Mesendoderm (in vitro differentiated cells): ENCODE results near the gene CEP164.

Experiments used
- DNase-seq: peaks from one replicate; pipeline ENCODE4 v3.0.0; 2013
- H2AK5ac ChIP-seq: 2 replicates; pipeline ENCODE4 v1.6.1; 2013; ENCODE audit warnings: low read length, inconsistent platforms
- H2BK120ac ChIP-seq: 2 replicates; pipeline ENCODE4 v1.6.1; 2013; ENCODE audit warnings: low read depth, mild to moderate bottlenecking, low read length, moderate library complexity, mixed read lengths
- H2BK15ac ChIP-seq: replicated peaks from 2 replicates; pipeline ENCODE4 v1.6.1; 2013; ENCODE audit warnings: low read depth, mild to moderate bottlenecking, moderate library complexity
- H2BK5ac ChIP-seq: 2 replicates; pipeline ENCODE4 v1.6.1; 2013; ENCODE audit warnings: low read length, inconsistent platforms
- H3K18ac ChIP-seq: 2 replicates; pipeline ENCODE4 v1.6.1; 2013; ENCODE audit warnings: mild to moderate bottlenecking, low read length, mixed read lengths
- H3K23ac ChIP-seq: one replicate; pipeline ENCODE4 v1.6.1; 2013; ENCODE audit warnings: low read length
- H3K27ac ChIP-seq: 2 replicates; pipeline ENCODE4 v1.5.1; 2013; ENCODE audit warnings: low read depth, mild to moderate bottlenecking, inconsistent platforms, low read length, moderate library complexity
- H3K27me3 ChIP-seq: 2 replicates; pipeline ENCODE4 v1.6.1; 2013; ENCODE audit warnings: low read length, control low read depth, mild to moderate bottlenecking, inconsistent platforms; ENCODE audit not compliant: insufficient read depth, poor library complexity
- H3K36me3 ChIP-seq: 2 replicates; pipeline ENCODE4 v1.6.1; 2013; ENCODE audit warnings: low read length, inconsistent platforms; ENCODE audit not compliant: control insufficient read depth, insufficient read depth
- H3K4ac ChIP-seq: one replicate; pipeline ENCODE4 v1.6.1; 2013; ENCODE audit warnings: low read depth, mild to moderate bottlenecking, low read length, moderate library complexity
- H3K4me1 ChIP-seq: 2 replicates; pipeline ENCODE4 v1.6.1; 2013; ENCODE audit warnings: low read depth, low read length, inconsistent platforms; ENCODE audit not compliant: control insufficient read depth
- H3K4me2 ChIP-seq: 2 replicates; pipeline ENCODE4 v1.6.1; 2013; ENCODE audit warnings: low read length
- H3K4me3 ChIP-seq: 2 replicates; pipeline ENCODE4 v1.5.1; 2013; ENCODE audit warnings: mild to moderate bottlenecking, low read length
- H3K56ac ChIP-seq: one replicate; pipeline ENCODE4 v1.6.1; 2013; ENCODE audit warnings: low read length
- H3K79me1 ChIP-seq: 2 replicates; pipeline ENCODE4 v1.6.1; 2013; ENCODE audit warnings: low read length, inconsistent platforms
- H3K79me2 ChIP-seq: 2 replicates; pipeline ENCODE4 v1.6.1; 2013; ENCODE audit warnings: mild to moderate bottlenecking, low read length; ENCODE audit not compliant: control insufficient read depth, insufficient read depth
- H3K9ac ChIP-seq: 2 replicates; pipeline ENCODE4 v1.6.1; 2013; ENCODE audit warnings: low read length, inconsistent platforms
- H4K5ac ChIP-seq: one replicate; pipeline ENCODE4 v1.6.1; 2013; ENCODE audit warnings: low read length
- H4K8ac ChIP-seq: one replicate; pipeline ENCODE4 v1.6.1; 2013; ENCODE audit warnings: low read depth, mild to moderate bottlenecking, control low read depth, low read length, moderate library complexity
- WGBS: extraction: QIAGEN DNeasy Blood & Tissue Kit; methylation state at CpG from one replicate; pipeline ENCODE4 v1.1.7; 2013; ENCODE audit warnings: low lambda C conversion rate, missing lambda C conversion rate; ENCODE audit not compliant: insufficient coverage; ENCODE audit errors: extremely low coverage; 5-methylcytosine and 5-hydroxymethylcytosine counted together

CEP164 gene

GRCh38 chr11:117431436-117431835 is 103.8 kb downstream of the CEP164 start:
- Histone ChIP-seq H3K36me3 (no peaks in the 10 kb centered on the region), H2AK5ac (no peak overlapping the region), H3K4me1 (peaks cover 4% of the 10 kb centered on the region), H3K4ac (no peak overlapping the region), H3K18ac (no peak overlapping the region), H2BK5ac (no peak overlapping the region), H3K79me1 (no peaks in the 10 kb centered on the region), H3K79me2 (no peaks in the 10 kb centered on the region), H3K4me2 (no peak overlapping the region), H2BK15ac (no peak overlapping the region), H3K23ac (no peak overlapping the region), H3K4me3 (no peak overlapping the region), H3K9ac (no peak overlapping the region), H3K56ac (no peak overlapping the region), H3K27ac (no peak overlapping the region), H4K5ac (no peak overlapping the region), H4K8ac (no peak overlapping the region), H2BK120ac (no peak overlapping the region), H3K27me3 (no peaks in the 10 kb centered on the region)
- no CpG with 5 or more reads among the region's 7 CpGs for WGBS
- no peak for DNase-seq

DNA sequence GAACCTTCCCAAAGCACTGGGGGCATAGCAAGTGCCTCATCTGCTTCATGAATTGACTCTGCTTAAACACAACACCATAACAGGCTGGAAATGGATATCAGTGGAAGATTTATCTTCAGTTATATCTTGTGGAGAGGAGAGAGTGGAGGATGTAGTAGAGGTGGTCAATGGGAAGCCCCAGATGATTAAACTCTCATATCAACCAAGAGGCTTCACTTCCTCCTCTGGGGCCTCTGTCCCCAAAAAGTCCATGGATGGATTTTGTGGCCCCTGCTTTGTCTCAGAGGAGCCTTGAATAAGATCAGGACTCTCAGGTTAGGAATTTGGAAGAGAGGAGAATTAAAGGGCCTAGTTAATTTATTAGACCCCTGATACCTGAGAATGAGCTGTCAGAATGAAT is 106.1 kb downstream of the CEP164 start:
- H3K27ac ChIP-seq = no peak overlapping the region
- no peak overlapping the region for H4K8ac ChIP-seq
- no peak overlapping the region for H3K56ac ChIP-seq
- H3K79me1 ChIP-seq = no peaks in the 10 kb centered on the region
- no peak overlapping the region for H3K4me2 ChIP-seq
- no peaks in the 10 kb centered on the region for H3K36me3 ChIP-seq
- H3K9ac ChIP-seq = no peak overlapping the region
- no peak overlapping the region for H2BK120ac ChIP-seq
- H3K23ac ChIP-seq = no peak overlapping the region
- H3K27me3 ChIP-seq = no peaks in the 10 kb centered on the region
- H4K5ac ChIP-seq = no peak overlapping the region
- H2AK5ac ChIP-seq = no peak overlapping the region
- H3K4ac ChIP-seq = no peak overlapping the region
- no peak overlapping the region for H3K4me3 ChIP-seq
- H3K18ac ChIP-seq = no peak overlapping the region
- H2BK5ac ChIP-seq = no peak overlapping the region
- no peaks in the 10 kb centered on the region for H3K79me2 ChIP-seq
- DNase-seq = no peak
- no peak overlapping the region for H2BK15ac ChIP-seq
- H3K4me1 ChIP-seq = peaks cover 4% of the 10 kb centered on the region

DNA sequence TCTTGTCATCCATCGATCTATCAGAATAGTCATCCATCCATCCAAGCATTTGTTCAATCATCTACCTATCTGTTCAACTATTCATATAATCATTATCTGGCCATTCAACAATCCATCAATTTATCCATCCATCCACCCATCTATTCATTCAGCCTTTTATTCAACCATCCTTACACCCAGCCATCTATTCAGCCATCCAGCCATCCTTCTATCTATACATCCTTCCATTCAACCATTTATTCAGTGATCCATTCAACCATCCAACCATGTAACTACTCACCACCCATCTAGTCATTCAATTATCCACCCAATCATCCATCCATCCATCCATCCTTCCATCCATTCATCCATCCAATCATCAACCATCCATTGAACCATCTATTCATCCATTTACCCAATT is 106.8 kb downstream of the CEP164 start:
- H2BK5ac ChIP-seq = no peak overlapping the region
- 100% methylated on average over 1 of the region's 1 CpG for WGBS
- no peak overlapping the region for H3K18ac ChIP-seq
- no peak overlapping the region for H3K56ac ChIP-seq
- H2AK5ac ChIP-seq = no peak overlapping the region
- no peak overlapping the region for H3K9ac ChIP-seq
- no peak overlapping the region for H3K4ac ChIP-seq
- H3K4me2 ChIP-seq = no peak overlapping the region
- no peak overlapping the region for H2BK120ac ChIP-seq
- no peak overlapping the region for H4K5ac ChIP-seq
- H3K23ac ChIP-seq = no peak overlapping the region
- H3K4me1 ChIP-seq = peaks cover 2% of the 10 kb centered on the region
- H3K36me3 ChIP-seq = no peaks in the 10 kb centered on the region
- no peak overlapping the region for H4K8ac ChIP-seq
- no peak for DNase-seq
- no peaks in the 10 kb centered on the region for H3K79me1 ChIP-seq
- no peak overlapping the region for H3K27ac ChIP-seq
- H3K79me2 ChIP-seq = no peaks in the 10 kb centered on the region
- no peak overlapping the region for H2BK15ac ChIP-seq
- no peak overlapping the region for H3K4me3 ChIP-seq
- no peaks in the 10 kb centered on the region for H3K27me3 ChIP-seq

DNA sequence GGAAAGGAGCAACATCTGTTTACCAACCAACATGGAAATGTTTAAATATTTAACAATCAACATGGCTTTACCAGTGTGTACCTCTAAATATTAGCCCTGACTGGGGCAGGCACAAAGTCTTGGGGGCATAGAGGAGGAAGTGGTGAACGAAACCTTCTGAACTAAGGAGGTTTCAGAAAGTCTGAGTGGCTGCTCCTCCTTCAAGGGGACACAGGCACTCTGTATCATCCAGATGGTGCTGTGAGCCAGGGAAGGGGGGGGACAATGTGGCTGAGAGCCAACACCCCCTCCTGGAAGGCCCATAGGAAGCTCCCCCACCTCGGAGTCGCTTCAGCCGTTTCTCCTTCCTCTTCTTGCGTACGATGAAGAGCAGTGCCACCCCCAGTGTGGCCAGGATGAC is 107.7 kb downstream of the CEP164 start:
- WGBS = no CpG with 5 or more reads among the region's 6 CpGs
- no peak overlapping the region for H3K27ac ChIP-seq
- H2BK5ac ChIP-seq = no peak overlapping the region

DNA sequence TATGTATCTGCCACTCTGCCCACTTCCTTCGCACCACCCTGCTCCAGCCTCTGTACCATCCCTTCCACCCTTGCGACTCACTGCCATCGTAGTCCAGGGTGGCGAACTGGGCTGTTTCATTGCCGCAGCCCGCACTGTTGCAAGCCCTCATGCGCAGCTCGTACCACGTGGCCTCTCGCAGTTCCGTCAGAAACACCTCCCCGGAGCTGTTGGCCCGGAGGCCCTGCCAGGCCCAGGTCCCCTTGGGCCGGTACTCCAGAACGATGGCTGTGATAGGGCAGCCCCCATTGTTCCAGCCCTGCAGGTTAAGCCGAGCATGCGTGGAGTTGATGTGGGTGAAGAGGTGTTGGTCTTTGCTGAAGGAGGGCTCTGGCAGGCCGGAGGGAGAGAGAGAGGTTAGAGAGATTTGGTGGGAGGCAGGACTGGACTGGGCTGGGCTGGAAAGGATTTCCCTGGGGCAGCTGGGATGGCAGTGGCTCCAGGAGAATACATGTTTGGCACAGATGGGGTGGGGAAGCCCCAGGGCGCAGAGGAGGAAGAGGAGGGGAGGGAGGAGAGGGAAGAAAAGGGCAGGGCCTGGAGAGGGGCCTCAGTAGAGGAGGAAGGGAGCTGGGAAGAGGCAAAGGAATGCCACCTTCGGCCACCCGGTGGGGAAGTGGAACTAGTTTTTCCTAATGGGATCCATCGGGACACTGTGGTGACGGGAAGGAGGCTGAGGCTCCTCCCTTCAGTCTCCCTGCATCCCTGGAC is 109.6 kb downstream of the CEP164 start:
- H3K4me3 ChIP-seq = no peak overlapping the region
- no peak overlapping the region for H2BK120ac ChIP-seq
- no CpG with 5 or more reads among the region's 23 CpGs for WGBS
- no peak overlapping the region for H3K9ac ChIP-seq
- no peak overlapping the region for H2BK15ac ChIP-seq
- H3K4me1 ChIP-seq = no peaks in the 10 kb centered on the region
- H3K4ac ChIP-seq = no peak overlapping the region
- no peak overlapping the region for H3K18ac ChIP-seq
- H2BK5ac ChIP-seq = no peak overlapping the region
- H3K56ac ChIP-seq = no peak overlapping the region
- no peaks in the 10 kb centered on the region for H3K79me2 ChIP-seq
- no peak for DNase-seq
- H3K23ac ChIP-seq = no peak overlapping the region
- H2AK5ac ChIP-seq = no peak overlapping the region
- H3K27me3 ChIP-seq = no peaks in the 10 kb centered on the region
- no peaks in the 10 kb centered on the region for H3K36me3 ChIP-seq
- H4K5ac ChIP-seq = no peak overlapping the region
- H3K79me1 ChIP-seq = no peaks in the 10 kb centered on the region
- no peak overlapping the region for H3K27ac ChIP-seq
- no peak overlapping the region for H3K4me2 ChIP-seq
- no peak overlapping the region for H4K8ac ChIP-seq

More for the DNA sequence above, 107.7 kb downstream of the CEP164 start:
- Histone ChIP-seq H2BK120ac (no peak overlapping the region), H2BK15ac (no peak overlapping the region), H3K23ac (no peak overlapping the region), H3K4me3 (no peak overlapping the region), H3K56ac (no peak overlapping the region), H3K9ac (no peak overlapping the region), H4K5ac (no peak overlapping the region), H3K36me3 (no peaks in the 10 kb centered on the region), H3K79me2 (no peaks in the 10 kb centered on the region), H2AK5ac (no peak overlapping the region), H3K79me1 (no peaks in the 10 kb centered on the region), H4K8ac (no peak overlapping the region), H3K4me2 (no peak overlapping the region), H3K4me1 (no peaks in the 10 kb centered on the region), H3K18ac (no peak overlapping the region), H3K27me3 (no peaks in the 10 kb centered on the region), H3K4ac (no peak overlapping the region)
- no peak for DNase-seq

GRCh38 chr11:117437791-117438130 is 110.1 kb downstream of the CEP164 start:
- no peak overlapping the region for H3K56ac ChIP-seq
- WGBS = no CpG with 5 or more reads among the region's 14 CpGs
- H3K4me3 ChIP-seq = no peak overlapping the region
- DNase-seq = no peak
- H3K27me3 ChIP-seq = no peaks in the 10 kb centered on the region
- H2BK5ac ChIP-seq = no peak overlapping the region
- no peak overlapping the region for H4K5ac ChIP-seq
- H3K27ac ChIP-seq = no peak overlapping the region
- H3K36me3 ChIP-seq = no peaks in the 10 kb centered on the region
- H2BK120ac ChIP-seq = no peak overlapping the region
- H2BK15ac ChIP-seq = no peak overlapping the region
- no peaks in the 10 kb centered on the region for H3K79me2 ChIP-seq
- H3K4me2 ChIP-seq = no peak overlapping the region
- H3K4ac ChIP-seq = no peak overlapping the region
- no peaks in the 10 kb centered on the region for H3K79me1 ChIP-seq
- no peaks in the 10 kb centered on the region for H3K4me1 ChIP-seq
- H3K9ac ChIP-seq = no peak overlapping the region
- no peak overlapping the region for H3K18ac ChIP-seq
- H2AK5ac ChIP-seq = no peak overlapping the region
- no peak overlapping the region for H3K23ac ChIP-seq
- no peak overlapping the region for H4K8ac ChIP-seq
